ENCODE measurements around the gene TIAM1. TPM values are rescaled to one million over a fixed set of nuclear protein-coding genes. Genes with fewer than 3 reads are reported as not detected.

Gene TIAM1
- total RNA-seq, 1 donor from 2014 or later = 17.8 TPM

DNA sequence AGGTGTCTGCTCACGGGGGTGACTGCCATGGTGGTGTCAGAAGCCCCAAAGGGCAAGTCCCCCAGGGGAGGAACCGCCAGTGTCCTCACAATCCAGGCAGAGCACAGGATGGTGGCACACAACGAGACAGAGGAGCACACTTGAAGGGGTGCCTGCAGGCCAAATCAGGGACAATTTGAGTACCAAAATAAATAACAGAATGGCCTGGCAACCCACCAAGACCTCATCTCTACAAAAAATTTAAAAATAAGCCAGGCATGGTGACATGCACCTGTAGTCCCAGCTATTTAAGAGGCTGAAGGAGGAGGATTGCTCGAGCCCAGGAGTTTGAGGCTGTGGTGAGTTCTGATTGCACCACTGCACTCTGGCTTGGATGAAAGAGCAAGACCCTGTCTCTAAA, 38.2 kb downstream of the TIAM1 start:
- H3K36me3 Mint-ChIP-seq (ENCODE audit: low read depth, unreplicated experiment) = peaks cover 5% of the 10 kb centered on the region
- peaks cover 25% of the 10 kb centered on the region for H3K79me2 ChIP-seq (ENCODE audit: insufficient read depth, low read length)
- no peak overlapping the region for H3K9ac ChIP-seq (ENCODE audit: low read length)
- peaks cover 2% of the 10 kb centered on the region for H4K20me1 ChIP-seq (ENCODE audit: insufficient read depth, low read length)
- FAIRE-seq (no peak), DNase-seq (ENCODE audit: low read depth) (no peak)
- H3K9me3 Mint-ChIP-seq (ENCODE audit: unreplicated experiment) = no peaks in the 10 kb centered on the region
- H3K9me3 ChIP-seq (ENCODE audit: insufficient read depth, low read depth, low read length) = no peaks in the 10 kb centered on the region
- TF ChIP-seq EZH2 (IDR thresholded peaks at IDR 0.05; ENCODE audit: insufficient read depth, low read length) = no peak
- H3K27ac ChIP-seq (ENCODE audit: low read depth, low read length) = no peak overlapping the region
- no peaks in the 10 kb centered on the region for H3K27me3 ChIP-seq (ENCODE audit: insufficient read depth, low read length)
- H3K4me3 Mint-ChIP-seq (ENCODE audit: unreplicated experiment) = no peak overlapping the region
- H3K27me3 Mint-ChIP-seq (ENCODE audit: low read depth, unreplicated experiment) = no peaks in the 10 kb centered on the region
- H3K27ac Mint-ChIP-seq (ENCODE audit: unreplicated experiment) = no peak overlapping the region
- H3K4me1 Mint-ChIP-seq (ENCODE audit: low read depth, unreplicated experiment) = peaks cover under 1% of the 10 kb centered on the region
- H3K36me3 ChIP-seq (ENCODE audit: insufficient read depth, low read length) = no peaks in the 10 kb centered on the region
- H3K4me2 ChIP-seq (ENCODE audit: low read length) = no peak overlapping the region
- H2AFZ ChIP-seq (ENCODE audit: low read depth, low read length) = no peak overlapping the region
- peaks cover 4% of the 10 kb centered on the region for H3K4me1 ChIP-seq (ENCODE audit: insufficient read depth, low read length)
- H3K4me3 ChIP-seq (ENCODE audit: insufficient read depth, low read depth, low read length) = no peak overlapping the region

GRCh38 chr21:31299291-31300147, 44.5 kb downstream of the TIAM1 start:
- Histone ChIP-seq H3K79me2 (ENCODE audit: insufficient read depth, low read length) (peaks cover 11% of the 10 kb centered on the region), H3K36me3 (ENCODE audit: insufficient read depth, low read length) (no peaks in the 10 kb centered on the region), H3K4me1 (ENCODE audit: insufficient read depth, low read length) (peaks cover 8% of the 10 kb centered on the region), H3K4me2 (ENCODE audit: low read length) (no peak overlapping the region), H4K20me1 (ENCODE audit: insufficient read depth, low read length) (no peaks in the 10 kb centered on the region), H3K9me3 (ENCODE audit: insufficient read depth, low read depth, low read length) (no peaks in the 10 kb centered on the region), H3K27ac (ENCODE audit: low read depth, low read length) (no peak overlapping the region), H2AFZ (ENCODE audit: low read depth, low read length) (no peak overlapping the region), H3K4me3 (ENCODE audit: insufficient read depth, low read depth, low read length) (no peak overlapping the region), H3K9ac (ENCODE audit: low read length) (no peak overlapping the region), H3K27me3 (ENCODE audit: insufficient read depth, low read length) (no peaks in the 10 kb centered on the region)
- DNase-seq (ENCODE audit: low read depth) (no peak), FAIRE-seq (no peak)
- TF ChIP-seq EZH2 (IDR thresholded peaks at IDR 0.05; ENCODE audit: insufficient read depth, low read length) = no peak
- no peak for TF ChIP-seq CTCF (IDR thresholded peaks at IDR 0.05; ENCODE audit: insufficient read depth, low read depth, low read length)
- no peak overlapping the region for H3K4me3 Mint-ChIP-seq (ENCODE audit: unreplicated experiment)
- H3K27me3 Mint-ChIP-seq (ENCODE audit: low read depth, unreplicated experiment) = no peaks in the 10 kb centered on the region
- peak overlapping the region; percentile 47 for H3K27ac Mint-ChIP-seq (ENCODE audit: unreplicated experiment)
- H3K9me3 Mint-ChIP-seq (ENCODE audit: unreplicated experiment) = no peaks in the 10 kb centered on the region
- peaks cover 21% of the 10 kb centered on the region for H3K4me1 Mint-ChIP-seq (ENCODE audit: low read depth, unreplicated experiment)
- H3K36me3 Mint-ChIP-seq (ENCODE audit: low read depth, unreplicated experiment) = peaks cover 4% of the 10 kb centered on the region

DNA sequence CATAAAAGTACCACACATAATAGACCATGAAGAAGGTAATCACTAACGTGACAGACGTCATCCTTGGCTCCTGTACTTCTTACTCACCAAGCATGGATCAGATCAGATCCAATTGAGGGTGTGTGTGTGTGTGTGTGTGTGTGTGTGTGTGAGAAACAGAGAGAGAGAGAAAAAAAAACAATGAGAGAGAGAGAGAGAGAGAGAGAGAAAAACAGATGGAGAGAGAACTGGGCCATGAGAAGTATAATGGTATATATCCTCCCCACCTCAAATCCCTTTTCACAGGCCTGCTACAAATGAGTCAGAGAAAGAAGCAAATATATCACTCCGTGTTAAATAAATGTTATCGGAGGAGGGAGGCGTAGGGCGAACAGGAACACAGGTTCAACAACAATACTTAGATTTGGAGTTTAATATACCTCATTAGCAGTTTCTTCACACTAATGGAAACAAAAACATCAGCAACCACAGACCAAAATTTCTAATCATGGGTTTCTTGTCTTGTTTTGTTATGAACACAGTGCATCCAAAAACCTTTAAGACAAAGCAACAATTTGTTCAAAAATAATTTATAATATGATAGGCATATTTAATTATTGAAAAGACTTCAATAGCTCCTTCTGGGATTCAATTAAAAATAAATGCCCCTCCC, 45.3 kb downstream of the TIAM1 start:
- H3K27ac ChIP-seq (ENCODE audit: low read depth, low read length) = no peak overlapping the region
- no peak overlapping the region for H3K9ac ChIP-seq (ENCODE audit: low read length)
- Mint-ChIP-seq H3K4me1 (ENCODE audit: low read depth, unreplicated experiment) (peaks cover 29% of the 10 kb centered on the region), H3K9me3 (ENCODE audit: unreplicated experiment) (no peaks in the 10 kb centered on the region), H3K27me3 (ENCODE audit: low read depth, unreplicated experiment) (no peaks in the 10 kb centered on the region), H3K4me3 (ENCODE audit: unreplicated experiment) (no peak overlapping the region), H3K36me3 (ENCODE audit: low read depth, unreplicated experiment) (peaks cover 4% of the 10 kb centered on the region), H3K27ac (ENCODE audit: unreplicated experiment) (no peak overlapping the region)
- peaks cover 15% of the 10 kb centered on the region for H3K4me1 ChIP-seq (ENCODE audit: insufficient read depth, low read length)
- no peak overlapping the region for H2AFZ ChIP-seq (ENCODE audit: low read depth, low read length)
- H3K4me2 ChIP-seq (ENCODE audit: low read length) = peak overlapping the region; percentile 18
- H3K36me3 ChIP-seq (ENCODE audit: insufficient read depth, low read length) = no peaks in the 10 kb centered on the region
- H4K20me1 ChIP-seq (ENCODE audit: insufficient read depth, low read length) = no peaks in the 10 kb centered on the region
- H3K4me3 ChIP-seq (ENCODE audit: insufficient read depth, low read depth, low read length) = no peak overlapping the region
- DNase-seq (ENCODE audit: low read depth) (peak; percentile 89), FAIRE-seq (no peak)
- H3K9me3 ChIP-seq (ENCODE audit: insufficient read depth, low read depth, low read length) = no peaks in the 10 kb centered on the region
- TF ChIP-seq EZH2 (IDR thresholded peaks at IDR 0.05; ENCODE audit: insufficient read depth, low read length) (no peak), CTCF (IDR thresholded peaks at IDR 0.05; ENCODE audit: insufficient read depth, low read depth, low read length) (no peak)
- H3K27me3 ChIP-seq (ENCODE audit: insufficient read depth, low read length) = no peaks in the 10 kb centered on the region
- peaks cover 11% of the 10 kb centered on the region for H3K79me2 ChIP-seq (ENCODE audit: insufficient read depth, low read length)
